OCI-LY7 (cell line): ENCODE results near the gene MRGPRE.

Experiments
- CTCF ChIP-seq: fragments of 200-600 bp; sonication (generic); conservative IDR thresholded peaks from 2 replicates; pipeline ENCODE4 v1.5.1; 2014; ENCODE audit warnings: mild to moderate bottlenecking, antibody characterized with exemption, low read length, moderate library complexity, mixed read lengths
- EZH2phosphoT487 ChIP-seq: fragments of 200-600 bp; sonication (generic); IDR thresholded peaks from 2 replicates; pipeline ENCODE4 v1.6.1; 2018; ENCODE audit warnings: low read depth, borderline replicate concordance, mild to moderate bottlenecking, mixed run types, antibody characterized with exemption, low read length, moderate library complexity, mixed read lengths

- TF ChIP-seq CTCF (no peak), EZH2phosphoT487 (no peak)
Observed at GRCh38 chr11:3230636-3231549, 1.3 kb downstream of the MRGPRE start.
